GM19193 (cell line): Measurements from ENCODE around the gene ARRDC3.

ENCODE experiments used
- POLR2A ChIP-seq: IDR thresholded peaks from 4 replicates; pipeline ENCODE4 v1.6.1; 2011; ENCODE audit not compliant: insufficient read depth, insufficient read length; ENCODE audit errors: extremely low read depth

ARRDC3 gene, protein sequence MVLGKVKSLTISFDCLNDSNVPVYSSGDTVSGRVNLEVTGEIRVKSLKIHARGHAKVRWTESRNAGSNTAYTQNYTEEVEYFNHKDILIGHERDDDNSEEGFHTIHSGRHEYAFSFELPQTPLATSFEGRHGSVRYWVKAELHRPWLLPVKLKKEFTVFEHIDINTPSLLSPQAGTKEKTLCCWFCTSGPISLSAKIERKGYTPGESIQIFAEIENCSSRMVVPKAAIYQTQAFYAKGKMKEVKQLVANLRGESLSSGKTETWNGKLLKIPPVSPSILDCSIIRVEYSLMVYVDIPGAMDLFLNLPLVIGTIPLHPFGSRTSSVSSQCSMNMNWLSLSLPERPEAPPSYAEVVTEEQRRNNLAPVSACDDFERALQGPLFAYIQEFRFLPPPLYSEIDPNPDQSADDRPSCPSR

DNA sequence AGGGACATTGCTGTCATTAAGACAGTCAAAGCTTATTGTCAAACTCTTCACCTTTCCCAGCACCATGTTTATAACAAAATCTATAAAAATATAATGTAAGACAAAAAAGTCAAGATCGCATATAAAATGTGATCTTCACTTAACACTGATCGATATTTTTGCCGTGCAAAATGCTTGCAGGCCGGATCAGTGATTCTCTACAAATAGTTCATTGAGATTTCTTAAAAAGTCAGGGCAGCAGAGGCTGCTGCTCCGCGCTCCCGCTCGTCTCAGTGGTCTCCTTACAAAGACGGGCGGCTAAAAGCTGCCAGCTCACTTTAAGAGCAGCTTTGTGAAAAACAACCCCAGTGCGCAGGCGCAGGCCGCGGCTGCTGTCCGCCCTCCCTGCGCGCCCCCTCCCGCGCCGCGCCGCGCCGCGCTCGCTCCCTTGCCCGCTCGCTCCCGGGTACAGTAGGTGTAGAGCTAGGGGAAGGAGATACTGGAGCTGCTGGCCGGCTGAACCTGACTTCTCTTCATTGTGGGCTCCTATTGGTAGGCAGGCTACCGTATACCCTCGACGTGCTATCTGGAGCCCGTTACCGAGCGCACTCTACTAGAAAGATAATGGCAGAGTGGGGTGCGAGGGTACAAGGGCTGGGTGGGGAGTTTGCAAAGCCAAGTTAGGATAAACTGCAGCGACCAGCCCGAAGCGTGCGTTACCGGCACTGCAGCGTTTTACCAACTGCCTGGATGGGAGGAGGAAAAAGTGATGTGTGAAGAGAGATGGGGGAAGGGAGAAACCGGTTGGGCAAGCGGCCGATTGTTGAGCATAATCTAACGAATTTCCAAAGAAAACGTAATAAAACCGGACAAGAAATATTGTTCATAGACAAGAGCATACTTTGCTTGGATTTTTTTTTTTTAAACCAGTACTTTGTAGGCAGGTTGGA lies at the start of gene ARRDC3:
Gene ARRDC3, minus strand, starts transcription at position 291 of the 929 bp plus-strand sequence. Its CDS starts 225 bp downstream, at position 66.
- TF ChIP-seq POLR2A: peak; percentile 99

DNA sequence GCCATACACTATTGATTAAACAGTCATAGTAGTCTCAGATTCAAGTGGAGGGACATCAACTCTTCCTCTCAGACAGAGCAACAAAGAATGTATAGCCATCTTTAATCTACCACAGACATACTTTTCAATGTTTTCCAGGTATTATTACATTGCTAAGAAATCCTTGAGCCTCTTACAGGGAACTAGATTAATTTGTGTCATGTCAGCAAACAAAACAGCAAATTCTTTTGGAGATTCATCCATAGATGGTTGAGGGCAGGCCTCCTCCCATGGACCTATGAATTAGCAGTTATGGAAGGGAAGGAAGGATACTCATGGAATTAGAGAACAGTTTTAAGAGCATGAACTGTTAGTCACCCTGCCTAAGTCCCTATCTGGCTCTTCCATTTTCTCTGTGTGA lies 47.8 kb upstream of the ARRDC3 start:
- TF ChIP-seq POLR2A: no peak

DNA sequence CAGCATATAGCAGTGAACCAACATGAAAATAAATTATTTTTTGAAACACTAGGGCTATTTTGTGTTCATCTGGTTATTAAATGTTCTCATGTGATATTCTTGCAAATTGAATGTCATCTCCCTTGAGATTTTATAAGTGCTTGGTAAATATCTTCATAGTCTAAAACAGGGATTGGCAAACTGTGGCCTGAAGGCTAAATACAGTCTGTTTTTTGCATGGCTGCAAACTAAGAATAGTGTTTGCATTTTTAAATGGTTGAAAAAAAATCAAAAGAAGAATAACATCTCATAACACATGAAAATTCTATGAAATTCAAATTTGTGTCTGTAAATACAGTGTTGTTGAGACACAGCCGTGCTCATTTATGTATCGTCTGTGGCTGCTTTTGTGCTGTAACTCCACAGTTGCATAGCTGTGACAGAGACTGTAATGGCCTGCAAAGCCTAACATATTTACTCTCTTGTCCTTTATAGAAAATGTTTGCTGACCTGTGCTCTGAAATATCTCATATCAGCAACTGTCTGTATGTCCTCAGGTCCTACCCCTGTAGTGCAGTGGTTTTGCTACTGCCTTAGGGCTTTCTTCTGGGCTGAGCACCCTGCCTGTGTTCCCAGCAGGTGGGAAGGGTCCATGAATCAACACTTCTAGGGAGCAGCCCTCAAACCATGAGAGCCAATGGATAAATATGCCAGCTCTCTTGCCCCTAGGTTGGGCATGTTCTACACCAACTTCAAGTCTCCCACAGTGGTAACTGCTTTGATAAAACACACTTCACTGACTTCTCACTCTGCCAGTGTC lies 41.7 kb upstream of the ARRDC3 start:
- no peak for TF ChIP-seq POLR2A

DNA sequence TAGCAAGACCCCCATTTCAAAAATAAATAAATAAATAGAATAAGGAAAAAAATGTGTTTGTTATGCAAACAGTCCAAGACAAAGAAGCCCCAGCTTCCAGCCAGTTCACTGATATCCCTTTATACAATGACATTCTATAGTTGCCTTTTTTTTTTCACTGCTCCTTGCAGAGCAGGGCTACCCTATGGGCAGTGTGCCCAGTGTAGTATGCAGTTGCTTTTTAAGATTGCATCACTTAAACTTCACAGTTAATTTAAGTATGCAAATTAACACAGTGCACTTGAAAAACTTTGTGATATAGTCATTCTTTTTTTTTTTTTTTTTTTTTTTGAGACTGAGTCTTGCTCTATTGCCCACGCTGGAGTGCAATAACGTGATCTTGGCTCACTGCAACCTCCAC lies 40.8 kb upstream of the ARRDC3 start:
- no peak for TF ChIP-seq POLR2A

DNA sequence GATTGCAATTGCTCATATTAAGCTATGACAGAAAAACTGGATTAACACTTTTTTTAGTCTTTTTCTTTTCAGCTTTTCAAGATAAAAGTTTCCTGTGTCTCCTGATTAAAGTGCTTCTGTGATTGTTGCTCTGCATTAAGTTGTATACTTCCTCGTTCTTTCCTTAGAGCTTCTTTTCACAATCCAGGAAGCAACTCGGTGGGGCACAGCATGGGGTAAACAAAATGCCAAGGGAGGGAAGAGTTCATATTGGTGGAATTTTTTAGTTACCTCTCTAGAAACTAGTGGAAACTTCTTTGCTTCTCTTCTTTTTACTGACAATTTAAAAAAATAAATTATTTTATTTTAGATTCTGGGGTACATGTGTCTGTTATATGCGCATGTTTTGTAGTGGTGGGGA lies 37.8 kb upstream of the ARRDC3 start:
- no peak for TF ChIP-seq POLR2A

DNA sequence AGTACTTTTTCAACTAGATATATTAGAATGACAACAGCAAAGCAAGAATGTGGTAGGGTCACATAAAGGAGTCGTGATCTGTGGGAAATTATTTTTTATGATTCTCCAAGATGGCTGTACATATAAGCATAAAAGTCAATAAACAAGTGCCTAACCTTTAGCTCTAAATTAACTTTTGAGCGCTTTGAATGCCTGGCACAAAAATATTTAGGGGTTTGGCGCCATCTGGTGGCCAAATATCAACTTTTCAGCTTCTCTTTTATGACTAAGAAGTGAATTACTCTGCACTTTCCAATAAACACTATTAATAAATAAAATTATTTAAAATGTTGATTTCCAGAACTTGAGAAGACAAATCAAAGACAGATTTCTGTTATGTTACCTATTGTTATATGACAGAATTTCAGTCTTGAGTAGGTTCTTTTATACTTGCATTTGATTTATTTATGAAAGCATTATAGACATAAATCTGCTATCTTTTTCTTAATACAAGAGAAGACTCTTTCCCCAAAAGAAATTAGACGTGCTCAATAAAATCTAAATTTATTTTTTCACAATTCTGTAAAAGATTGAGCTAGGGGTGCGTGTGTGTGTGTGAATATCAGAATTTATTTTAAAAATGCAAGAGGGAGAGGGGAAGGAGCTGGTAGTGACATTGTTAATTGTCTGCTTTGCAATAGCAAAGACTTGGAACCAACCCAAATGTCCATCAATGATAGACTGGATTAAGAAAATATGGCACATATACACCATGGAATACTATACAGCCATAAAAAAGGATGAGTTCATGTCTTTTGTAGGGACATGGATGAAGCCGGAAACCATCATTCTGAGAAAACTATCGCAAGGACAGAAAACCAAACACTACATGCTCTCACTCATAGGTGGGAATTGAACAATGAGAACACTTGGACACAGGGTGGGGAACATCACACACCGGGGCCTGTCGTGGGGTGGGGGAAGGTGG lies 36.7 kb upstream of the ARRDC3 start:
- no peak for TF ChIP-seq POLR2A

DNA sequence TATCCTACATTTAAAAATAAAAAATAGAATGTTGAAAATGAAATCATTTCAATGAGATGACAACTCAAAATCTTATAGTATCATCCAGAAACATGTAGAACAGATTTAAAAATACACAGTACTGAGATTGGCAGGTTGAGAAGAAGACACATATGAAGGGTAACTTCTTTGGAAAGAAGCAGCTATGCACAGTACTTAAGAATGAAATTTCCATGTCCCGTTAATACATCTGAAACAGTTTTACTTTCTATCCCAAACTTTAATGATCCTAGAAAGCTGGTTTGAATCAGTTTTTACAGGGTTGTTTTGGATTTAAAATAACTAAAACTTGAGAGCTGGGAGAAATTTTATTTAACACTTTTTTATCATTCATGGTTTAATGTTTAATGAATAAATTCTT lies 36.0 kb upstream of the ARRDC3 start:
- TF ChIP-seq POLR2A: no peak

DNA sequence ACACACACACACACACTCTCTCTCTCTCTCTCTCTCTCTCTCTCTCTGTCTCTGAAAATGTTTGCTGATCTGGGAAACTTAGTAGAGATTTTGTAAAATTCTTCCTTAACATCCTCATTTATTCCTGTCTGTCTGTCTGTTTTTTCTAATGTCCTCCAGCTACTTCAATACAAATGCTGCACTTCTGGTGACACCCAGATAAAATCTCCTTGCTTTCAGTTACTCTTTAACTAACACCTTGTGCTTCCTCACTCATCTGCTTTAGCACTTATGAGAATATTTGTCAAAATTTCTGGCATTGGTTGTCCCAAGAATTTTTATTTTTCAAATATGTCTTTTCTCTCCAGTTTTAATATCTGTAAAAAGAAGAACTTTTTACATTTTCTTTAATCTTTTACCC lies 35.0 kb upstream of the ARRDC3 start:
- TF ChIP-seq POLR2A: no peak

DNA sequence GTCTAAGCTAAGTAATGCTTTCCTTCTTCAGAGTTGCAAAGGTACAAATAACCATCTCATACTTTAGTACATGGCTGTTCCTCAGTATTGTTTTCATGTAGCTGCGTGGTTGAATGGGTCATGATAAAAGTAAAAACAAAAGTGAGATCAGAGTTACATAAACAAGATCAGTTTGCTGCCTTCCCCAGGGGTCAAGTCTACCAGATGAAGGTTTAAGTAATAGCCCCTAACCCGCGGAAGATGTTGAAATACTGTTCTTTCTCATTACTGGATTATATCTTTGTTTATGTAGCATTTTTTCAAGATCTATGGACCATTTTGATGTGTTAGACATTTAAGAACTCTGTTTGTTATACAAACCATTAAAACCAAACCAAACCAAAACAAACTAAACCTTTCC lies 34.1 kb upstream of the ARRDC3 start:
- TF ChIP-seq POLR2A: no peak

DNA sequence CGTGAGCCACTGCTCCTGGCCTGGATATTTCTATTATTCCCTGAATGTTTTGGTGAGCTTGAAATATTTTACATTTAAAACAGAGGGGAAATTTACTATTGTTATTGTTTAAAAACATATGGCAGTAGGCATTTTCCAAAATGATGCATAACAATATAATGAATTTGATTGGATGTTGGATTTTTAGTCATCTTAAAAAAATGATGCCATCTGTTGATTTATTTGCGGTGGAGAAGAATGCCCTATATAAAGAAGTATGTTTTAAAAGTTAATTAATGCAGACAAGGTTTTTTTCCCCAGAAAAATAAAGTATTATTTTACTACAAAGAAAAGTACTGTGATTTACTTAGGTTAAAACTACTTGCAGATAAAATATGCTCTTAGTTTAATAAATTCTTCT lies 33.4 kb upstream of the ARRDC3 start:
- TF ChIP-seq POLR2A: no peak

DNA sequence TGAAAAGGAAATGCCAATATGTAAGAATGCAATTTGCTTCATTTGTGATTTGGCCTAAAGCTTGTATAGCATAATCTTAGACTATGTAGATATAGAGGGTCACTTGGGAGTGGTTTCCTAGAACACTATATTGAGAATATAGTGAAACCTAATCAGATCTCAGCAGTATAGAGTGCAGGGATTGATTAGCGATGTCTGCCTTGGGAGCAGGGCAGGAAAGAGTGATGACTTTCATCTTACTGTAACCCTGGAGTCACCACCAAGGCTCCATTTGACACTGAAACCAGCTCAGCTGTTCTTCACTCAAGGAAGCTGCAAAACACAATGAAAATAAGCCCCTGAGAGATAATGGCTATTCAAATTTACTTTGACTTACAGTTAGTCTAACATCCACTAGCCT lies 26.2 kb upstream of the ARRDC3 start:
- no peak for TF ChIP-seq POLR2A

DNA sequence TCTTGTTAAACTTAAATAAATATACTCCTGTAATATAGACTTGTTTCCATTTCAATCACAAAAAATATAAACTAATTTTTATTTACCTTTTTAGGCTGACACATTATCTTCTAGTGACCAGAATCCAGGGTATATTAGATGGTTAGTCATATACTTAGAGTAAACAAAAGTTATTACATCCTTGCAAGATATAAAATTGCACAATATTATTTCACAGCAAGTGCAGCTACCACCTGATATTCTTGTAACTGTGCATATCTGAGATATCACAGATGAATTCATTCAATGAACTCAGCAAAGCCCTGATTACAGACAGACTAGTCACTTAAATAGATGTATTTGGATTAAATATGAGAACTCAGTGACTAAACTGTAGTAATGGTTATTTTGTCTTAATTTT lies 25.6 kb upstream of the ARRDC3 start:
- TF ChIP-seq POLR2A: no peak

DNA sequence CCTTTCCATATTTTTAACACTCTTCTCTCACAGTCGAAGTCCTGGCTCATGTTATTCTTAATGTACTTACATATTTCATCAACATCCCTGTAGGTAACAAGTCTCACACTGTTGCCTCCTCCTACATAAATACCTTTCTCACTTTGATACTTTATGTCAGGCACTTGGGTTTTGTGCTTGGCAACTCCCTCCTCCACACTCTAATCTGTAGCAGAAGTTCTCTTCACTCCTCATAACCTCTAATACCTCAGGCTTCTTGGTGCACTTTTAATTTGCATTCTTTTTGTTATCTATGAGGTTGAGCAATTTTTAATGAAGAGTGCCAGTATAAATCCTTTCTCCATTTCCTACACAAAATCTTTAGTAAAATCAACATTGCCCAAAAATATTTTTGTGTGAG lies 24.1 kb upstream of the ARRDC3 start:
- TF ChIP-seq POLR2A: no peak

DNA sequence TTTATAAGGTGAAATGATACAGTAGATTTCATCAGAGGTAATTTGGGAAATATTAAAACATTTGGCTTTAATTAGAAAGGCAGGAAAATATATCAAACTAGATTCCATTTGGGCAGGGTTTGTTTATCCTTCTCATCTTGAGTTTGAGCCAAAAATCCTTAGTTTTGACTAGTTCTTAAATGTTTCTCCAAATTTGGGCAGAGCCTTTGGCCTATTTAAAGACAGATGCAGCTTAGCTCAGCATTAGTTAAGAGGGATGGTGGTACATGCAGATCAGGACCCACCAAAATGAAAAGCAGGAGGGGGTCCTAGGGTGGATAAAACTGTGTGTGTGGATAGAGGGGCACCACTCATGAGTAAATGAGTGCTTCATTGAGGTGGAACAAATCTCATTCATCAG lies 20.3 kb upstream of the ARRDC3 start:
- no peak for TF ChIP-seq POLR2A

DNA sequence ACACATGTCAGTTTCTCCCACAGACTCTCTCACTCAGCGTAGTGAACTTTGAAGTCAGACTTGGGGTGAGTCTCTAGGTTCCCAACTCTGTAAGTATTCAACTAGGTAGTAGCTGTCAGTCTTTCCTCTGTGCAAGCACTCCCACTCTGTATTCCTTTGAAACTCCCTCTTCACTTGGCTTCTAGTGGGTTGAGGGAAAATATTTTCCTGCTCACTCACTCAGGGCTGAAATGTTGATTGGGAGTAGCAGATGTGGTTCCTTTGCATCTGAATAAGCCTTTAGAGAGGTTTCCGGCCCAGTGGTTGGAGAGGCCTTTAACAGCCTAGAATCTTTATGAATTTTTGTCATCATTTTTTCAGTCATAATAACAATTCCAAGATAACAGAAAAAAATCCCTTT lies 18.1 kb upstream of the ARRDC3 start:
- TF ChIP-seq POLR2A: no peak

DNA sequence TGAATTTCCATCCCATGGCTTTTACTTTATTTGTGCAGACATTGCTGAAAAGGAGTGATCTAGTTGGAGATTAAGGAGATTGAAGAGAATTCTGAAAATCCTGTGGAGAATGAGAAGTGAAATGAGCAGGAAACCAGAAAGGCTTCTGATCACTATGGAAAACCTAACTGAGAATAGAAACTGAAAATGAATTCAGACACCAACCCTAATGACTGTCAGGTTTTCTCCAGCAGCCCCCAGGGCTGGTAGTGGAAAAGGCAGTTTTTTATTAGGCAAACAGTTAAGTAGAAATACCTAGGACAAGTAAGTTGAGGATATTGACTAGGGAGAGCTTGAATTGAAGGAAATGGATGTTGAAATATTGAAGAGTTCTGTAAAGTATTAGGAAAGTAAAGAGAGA lies 14.7 kb upstream of the ARRDC3 start:
- TF ChIP-seq POLR2A: no peak
